DMS53 treated with DMSO at 0.1 percent for 48 hours (cell line): ENCODE results near the gene AGAP3.

Experiments used
- DNase-seq: peaks from one replicate; lab custom pipeline; 2025; ENCODE audit not compliant: unreplicated experiment; lab: John Stamatoyannopoulos, UW

The AGAP3 gene

DNA sequence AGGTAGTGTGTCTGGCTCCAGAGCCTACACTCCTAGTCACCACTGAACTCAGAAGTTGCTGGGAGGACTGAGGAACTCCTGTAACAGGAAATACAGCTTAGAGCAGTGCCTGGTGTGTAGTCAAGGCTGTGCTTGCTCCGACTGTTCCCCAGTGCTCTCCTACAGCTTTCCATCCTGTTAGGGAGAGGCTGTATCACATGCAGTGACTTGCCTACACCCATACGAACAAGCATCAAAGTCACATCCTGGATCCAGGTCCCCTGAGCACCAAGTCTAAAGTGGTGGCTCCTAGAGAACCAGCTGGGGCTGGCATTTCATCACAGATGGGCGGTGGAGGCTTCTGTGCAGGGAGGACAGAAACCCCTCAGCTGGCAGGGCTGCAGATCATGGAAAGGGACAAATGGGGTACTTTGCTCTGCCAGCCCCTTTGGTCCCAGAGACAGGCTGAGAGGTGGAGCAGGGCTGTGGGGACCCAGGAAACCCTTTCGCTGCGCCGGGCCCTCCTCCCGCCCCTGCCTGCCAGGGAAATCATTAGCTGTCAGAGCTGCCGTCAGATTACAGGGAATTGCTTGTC lies 93.1 kb downstream of the AGAP3 start:
- no peak for DNase-seq

DNA sequence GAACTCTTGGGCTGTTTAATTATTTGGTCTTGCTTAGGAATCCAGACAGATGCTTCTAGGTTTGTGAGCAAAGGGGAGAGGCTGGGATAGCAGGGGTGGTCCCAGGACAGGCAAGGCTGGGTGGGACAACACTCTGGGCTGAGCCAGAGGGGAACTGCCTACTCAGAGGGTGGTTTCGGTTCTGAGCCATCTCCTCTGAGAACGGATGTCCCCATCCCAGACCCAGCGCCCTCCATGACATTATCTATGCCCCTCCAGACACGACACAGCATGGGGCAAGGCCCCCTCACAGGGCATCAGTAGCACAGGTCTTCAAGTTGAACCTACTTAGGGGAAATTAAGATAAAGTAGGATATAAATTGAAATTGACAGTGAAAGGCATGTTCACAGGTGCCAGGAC lies 93.7 kb downstream of the AGAP3 start:
- DNase-seq, result no peak

DNA sequence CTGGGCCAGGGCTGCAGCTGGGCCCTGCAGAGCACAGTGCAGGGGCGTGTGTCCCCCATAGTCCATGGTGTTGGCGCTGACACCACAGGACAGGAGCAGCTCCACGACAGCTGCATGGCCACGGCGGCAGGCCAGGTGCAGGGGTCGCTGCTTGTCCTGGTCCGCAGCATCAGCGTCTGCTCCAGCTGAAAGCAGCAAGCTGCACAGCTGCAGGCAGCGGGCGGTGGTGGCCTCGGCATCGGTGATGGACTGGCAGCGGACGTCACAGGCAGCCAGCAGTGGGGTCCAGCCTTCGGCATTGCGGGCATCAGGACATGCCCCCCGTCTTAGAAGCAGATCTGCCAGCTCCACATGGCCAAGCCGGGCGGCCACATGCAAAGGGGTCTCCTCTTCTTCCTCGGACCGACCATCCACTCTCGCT lies 94.7 kb downstream of the AGAP3 start:
- no peak for DNase-seq

DNA sequence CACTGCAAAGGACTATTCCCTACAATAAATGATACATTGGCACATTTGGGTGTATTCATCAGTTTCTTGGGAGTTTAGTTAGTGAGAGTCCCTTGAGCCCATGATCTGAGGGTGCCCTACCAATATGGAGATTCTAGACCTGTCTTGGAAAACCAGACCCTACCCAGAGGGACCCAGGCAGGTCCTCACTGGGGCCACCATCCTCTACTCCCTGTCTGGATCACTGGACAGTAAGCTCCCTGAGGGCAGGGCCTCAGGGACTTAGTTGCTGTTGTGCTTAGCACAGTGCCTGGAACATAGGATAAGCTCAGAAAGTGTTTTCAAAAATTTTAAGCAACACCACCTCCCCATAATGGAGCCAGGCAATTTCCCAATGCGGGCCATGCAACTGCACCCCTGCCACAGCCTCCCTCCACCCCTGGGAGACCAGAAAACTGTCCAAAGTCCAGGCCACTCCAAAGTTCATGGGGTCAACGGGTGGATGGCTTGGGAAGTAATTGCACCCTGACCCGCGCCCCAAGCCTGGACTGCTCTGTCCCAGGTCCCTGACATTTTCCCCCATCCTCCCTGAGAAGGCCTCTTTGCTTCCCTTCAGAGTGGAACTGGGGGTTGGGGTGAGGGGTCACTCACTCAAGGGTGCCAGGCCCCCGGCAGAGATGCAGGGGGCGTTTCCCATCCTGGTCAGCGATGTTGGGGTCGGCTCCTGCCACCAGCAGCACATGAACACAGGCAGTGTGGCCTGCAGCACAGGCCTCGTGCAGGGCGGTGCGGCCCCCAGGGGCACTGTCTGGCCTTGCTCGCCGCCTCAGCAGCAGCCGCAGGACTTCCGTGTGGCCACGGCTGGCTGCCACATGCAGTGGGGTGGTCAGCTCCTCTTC lies 99.7 kb downstream of the AGAP3 start:
- DNase-seq, result no peak

DNA sequence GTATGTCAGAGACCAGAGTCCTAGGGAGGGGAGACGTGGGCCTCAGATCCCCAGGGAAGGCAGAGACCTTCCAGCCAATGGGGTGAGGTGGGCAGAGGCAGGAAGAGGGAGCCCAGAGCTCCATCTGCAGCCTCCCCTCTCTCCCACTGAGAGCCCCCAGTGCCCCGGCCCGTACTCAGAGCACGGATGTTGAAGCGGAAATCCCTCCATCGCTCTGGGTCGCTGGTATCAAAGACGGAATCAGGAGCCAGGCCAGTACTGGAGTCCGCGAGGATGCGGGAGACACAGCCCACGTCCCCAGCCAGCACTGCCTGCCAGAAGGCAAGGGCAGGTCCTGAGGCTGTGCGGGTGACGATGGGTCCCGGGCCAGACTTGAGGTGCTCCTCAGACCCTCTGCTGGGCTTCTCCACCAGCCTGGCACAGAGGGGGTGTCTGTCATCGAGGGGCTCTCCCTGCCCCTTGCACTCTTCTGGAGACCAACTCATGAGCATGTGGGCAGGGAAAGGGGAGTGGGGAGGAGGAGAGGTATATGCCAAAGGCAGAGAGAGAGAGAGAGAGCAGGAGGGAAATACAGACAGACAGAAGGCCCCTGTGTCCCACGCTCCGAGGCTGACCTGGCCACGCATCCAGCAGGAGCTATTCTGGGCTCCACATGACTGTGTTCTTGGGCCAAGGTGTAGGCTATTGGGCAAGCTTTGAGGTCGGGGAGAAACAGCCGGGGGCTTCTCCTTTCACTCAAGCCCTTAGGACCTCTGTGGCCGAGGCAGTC lies 100.5 kb downstream of the AGAP3 start, which contains the start of gene ASB10:
TSS of gene ASB10 (minus strand) at position 611 of the 769 bp plus-strand sequence. CDS start at position 491, 120 bp downstream.
- no peak for DNase-seq

DNA sequence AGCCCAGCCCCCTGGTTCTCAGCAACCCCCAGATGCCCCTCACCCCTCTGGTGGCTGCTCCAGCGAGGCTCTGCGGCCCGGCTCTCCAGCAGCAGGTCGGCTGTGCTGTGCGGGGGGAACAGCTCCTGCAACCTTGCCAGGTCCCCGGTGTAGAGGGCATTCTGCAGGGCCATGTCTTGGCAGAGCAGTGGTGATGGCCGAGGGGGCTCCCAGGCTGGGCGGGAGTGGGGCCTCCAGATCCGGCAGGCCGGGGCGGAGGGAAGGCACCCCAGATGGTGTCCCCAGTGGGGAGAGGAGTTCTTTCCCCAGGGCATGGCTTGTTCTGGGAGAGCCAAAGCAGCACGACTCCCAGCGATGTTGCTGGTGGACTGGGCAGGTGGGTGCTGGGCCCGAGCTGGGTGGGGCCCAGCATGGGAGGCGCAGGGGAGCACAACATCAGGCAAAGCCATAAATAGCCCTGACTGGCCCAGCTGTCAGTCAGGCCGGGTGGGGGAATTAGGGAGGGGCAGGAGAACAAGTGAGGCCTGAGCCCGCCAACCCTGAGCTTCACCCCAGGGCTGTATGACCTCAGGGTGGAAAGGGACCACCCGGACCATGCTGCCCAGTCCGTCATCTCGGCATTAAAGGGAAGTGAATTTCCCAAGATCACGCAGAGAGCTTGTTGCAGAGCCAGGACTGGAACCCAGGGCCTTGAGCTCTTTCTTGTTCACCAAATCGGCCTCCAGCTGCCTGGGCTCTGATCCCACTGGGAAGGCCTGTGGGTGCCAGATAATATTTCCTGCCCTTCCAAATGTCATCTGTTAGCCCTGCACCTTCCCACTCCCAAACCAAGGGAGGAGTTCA lies 101.4 kb downstream of the AGAP3 start:
- no peak for DNase-seq

DNA sequence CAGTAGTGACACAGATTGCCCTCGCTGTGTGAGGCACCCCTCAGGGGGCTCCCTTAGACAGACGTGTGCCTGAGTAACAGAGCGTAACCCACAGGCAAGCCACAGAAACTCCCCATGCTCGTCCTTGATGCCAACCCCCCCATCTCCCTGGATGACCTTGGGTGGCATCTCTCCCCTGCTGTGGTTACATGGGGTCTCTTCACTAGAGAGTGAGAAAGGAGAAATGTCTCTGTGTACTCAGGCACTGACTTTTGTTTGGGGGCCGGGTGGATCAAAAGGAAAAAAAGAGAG lies 101.9 kb downstream of the AGAP3 start:
- DNase-seq, result no peak

DNA sequence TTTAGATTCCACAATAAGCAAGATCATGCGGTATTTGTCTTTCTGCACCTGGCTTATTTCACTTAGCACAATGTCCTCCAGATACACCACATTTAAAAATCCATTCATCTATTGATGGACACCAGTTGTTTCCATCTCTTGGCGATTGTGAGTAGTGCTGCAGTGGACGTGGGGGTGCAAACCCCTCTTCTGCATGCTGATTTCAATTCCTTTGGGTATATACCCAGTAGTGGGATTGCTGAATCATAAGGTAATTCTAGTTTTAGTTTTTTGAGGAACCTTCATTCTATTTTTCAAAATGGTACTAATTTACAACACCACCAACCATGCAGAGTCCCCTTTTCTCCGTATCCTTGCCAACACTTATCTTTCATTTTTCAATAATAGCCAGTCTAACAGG lies 102.8 kb downstream of the AGAP3 start:
- no peak for DNase-seq

DNA sequence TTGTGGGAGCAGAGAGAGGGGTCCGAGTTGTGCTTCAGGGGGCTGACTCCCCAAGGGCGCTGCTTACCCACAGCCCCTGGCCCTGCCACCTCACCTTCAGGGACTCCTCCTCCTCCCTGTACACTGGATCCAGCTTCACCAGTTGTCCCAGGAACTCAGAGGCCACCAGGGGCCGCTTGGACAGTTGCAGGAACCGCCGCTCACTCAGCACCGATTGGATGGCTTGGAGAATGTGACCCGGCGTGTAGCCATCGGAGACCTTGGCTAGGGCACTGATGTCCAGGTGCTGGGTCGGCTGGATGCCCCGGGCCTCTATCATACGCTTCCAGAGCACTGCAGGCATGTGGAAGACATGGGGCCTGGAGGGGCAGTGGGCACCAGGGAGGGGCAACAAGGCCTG lies 105.3 kb downstream of the AGAP3 start:
- DNase-seq, result no peak

DNA sequence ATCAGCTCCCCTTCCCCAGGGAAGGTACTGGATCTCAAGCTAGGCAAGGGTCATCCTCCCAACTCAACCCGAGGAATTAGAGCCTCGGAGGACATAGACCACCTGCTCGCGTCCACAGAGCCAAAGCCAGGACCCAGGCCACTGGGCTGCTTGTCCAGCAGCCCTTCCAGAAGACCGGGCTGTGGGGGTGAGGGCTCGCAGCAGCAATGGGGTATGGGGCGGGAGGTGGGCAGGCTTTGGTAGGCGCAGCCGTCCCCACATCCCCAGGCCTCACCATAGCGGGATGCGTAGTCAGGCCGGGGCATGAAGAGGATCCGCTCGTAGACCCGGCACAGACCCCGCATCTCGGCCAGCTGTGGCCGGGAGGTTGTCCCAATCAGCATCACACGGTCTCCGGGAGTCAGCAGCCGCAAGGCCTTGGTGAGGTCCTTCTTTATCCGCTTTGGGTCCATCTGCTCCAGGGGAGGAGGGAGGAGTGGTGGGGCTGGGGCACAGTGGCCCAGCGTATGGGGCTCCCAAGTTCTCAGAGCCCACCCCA lies 105.8 kb downstream of the AGAP3 start:
- DNase-seq, result no peak

DNA sequence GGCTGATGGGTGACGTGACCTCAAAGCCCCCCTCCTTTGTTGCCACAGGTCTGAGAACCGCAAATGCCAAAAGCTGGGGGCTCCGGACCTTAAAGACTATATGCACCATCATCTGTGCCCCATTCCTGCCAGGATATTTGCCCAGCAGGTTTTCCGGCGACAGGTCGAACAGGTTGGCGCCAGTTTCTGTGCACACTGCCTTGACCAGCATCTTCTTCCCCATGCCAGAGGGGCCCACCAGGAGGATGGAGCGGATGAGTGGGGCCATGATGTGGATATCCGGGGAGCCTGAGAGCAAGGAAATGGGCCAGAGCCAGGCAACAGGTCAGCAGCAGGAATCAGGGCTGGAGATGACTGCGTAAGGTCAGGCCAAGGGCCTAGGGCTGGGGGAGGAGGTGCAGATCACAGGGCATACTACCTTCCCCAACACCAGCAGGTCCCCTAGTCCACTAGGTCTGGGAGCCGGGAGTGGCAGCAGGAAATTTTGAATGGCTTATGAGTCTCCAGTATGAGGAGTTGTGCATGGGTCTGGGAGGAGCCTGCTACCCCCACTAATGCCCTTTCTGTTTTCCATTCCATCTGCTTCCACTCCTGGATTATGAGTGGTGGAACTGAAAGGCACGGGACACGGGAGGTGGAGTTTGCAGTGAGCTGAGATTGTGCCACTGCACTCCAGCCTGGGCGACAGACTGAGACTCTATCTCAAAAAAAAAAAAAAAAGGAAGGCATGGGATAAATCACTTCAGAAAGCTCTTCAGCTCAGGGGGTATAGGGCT lies 107.1 kb downstream of the AGAP3 start:
- DNase-seq, result no peak
